Activated CD8-positive, alpha-beta T cell treated with anti-CD3 and anti-CD28 coated beads for 36 hours (primary cell): ENCODE results near the gene SENP2. TPM values are rescaled to one million over a fixed set of nuclear protein-coding genes. Genes with fewer than 3 reads are reported as not detected.

Experiments
- ATAC-seq: fragments of 200-7000 bp; cut with Tn5 transposase; one replicate; pipeline ENCODE4 v1.10.0; 2021; ENCODE audit warnings: mild to moderate bottlenecking, moderate library complexity
- CTCF ChIA-PET: fragments of 350-600 bp; sonication (Branson Sonifier 250); formaldehyde crosslinking; loops from one replicate; lab custom pipeline; 2021; ENCODE audit warnings: antibody characterized with exemption; lab: Charles Lee
- POLR2A ChIA-PET: fragments of 350-600 bp; sonication (Branson Sonifier 250); formaldehyde crosslinking; loops from one replicate; lab custom pipeline; 2021; ENCODE audit warnings: antibody characterized with exemption; lab: Charles Lee
- DNase-seq: peaks from one replicate; pipeline ENCODE4 v3.0.0-alpha.2; 2020
- H3K27ac Mint-ChIP-seq: one replicate; pipeline ENCODE4 v1.8.0; 2021; ENCODE audit warnings: mild to moderate bottlenecking, mixed read lengths
- H3K27me3 Mint-ChIP-seq: one replicate; pipeline ENCODE4 v1.8.0; 2021; ENCODE audit warnings: mixed read lengths
- H3K36me3 Mint-ChIP-seq: one replicate; pipeline ENCODE4 v1.8.0; 2021; ENCODE audit warnings: low read depth, mixed read lengths
- H3K4me1 Mint-ChIP-seq: one replicate; pipeline ENCODE4 v1.8.0; 2021; ENCODE audit warnings: low read depth, mixed read lengths
- H3K4me3 Mint-ChIP-seq: one replicate; pipeline ENCODE4 v1.8.0; 2021; ENCODE audit warnings: mild to moderate bottlenecking, moderate library complexity, mixed read lengths
- H3K9me3 Mint-ChIP-seq: one replicate; pipeline ENCODE4 v1.8.0; 2021; ENCODE audit warnings: mixed read lengths
- CTCF ChIP-seq: fragments of 200-600 bp; IDR thresholded peaks from one replicate; pipeline ENCODE4 v1.8.0; 2022; ENCODE audit warnings: antibody characterized with exemption, mild to moderate bottlenecking
- intact Hi-C: fragments of 100-400 bp; cut with micrococcal nuclease; formaldehyde crosslinking; loops from one replicate; pipeline ENCODE4 v1.10.0; 2022
- total RNA-seq, 2 experiments: library from RNA; stranded (reverse); gene quantifications; one replicate each; pipeline ENCODE4 v1.2.3, GENCODE V29; 2021

Gene SENP2
- total RNA-seq, 2 experiments from 2014 or later = 22.5 to 28.4 TPM

GRCh38 chr3:185663929-185664328, 77.8 kb downstream of the SENP2 start:
- Mint-ChIP-seq H3K9me3 (no peaks in the 10 kb centered on the region), H3K27ac (no peak overlapping the region), H3K4me3 (no peak overlapping the region), H3K4me1 (no peaks in the 10 kb centered on the region), H3K27me3 (peaks cover 6% of the 10 kb centered on the region), H3K36me3 (no peaks in the 10 kb centered on the region)
- ChIA-PET CTCF (interaction anchor here (0.8 to 1.1 kb wide), 2 partner anchors 21 to 104 kb away, joined by 3 read pairs; no protein-coding TSS in a partner anchor), POLR2A (no interaction called here)
- intact Hi-C loops = no loop called here
- TF ChIP-seq CTCF = no peak
- no peak for DNase-seq
- ATAC-seq = no peak

GRCh38 chr3:185667574-185667973, 81.5 kb downstream of the SENP2 start:
- Mint-ChIP-seq H3K9me3 (no peaks in the 10 kb centered on the region), H3K4me3 (no peak overlapping the region), H3K27me3 (peaks cover 3% of the 10 kb centered on the region), H3K4me1 (no peaks in the 10 kb centered on the region), H3K36me3 (no peaks in the 10 kb centered on the region), H3K27ac (no peak overlapping the region)
- intact Hi-C loops = no loop called here
- DNase-seq (no peak), ATAC-seq (no peak)
- TF ChIP-seq CTCF = no peak
- ChIA-PET CTCF (no interaction called here), POLR2A (no interaction called here)

- DNase-seq (no peak), ATAC-seq (peak; percentile 51)
- Mint-ChIP-seq H3K4me3 (no peak overlapping the region), H3K36me3 (no peaks in the 10 kb centered on the region), H3K9me3 (peaks cover 17% of the 10 kb centered on the region), H3K4me1 (no peaks in the 10 kb centered on the region), H3K27ac (no peak overlapping the region), H3K27me3 (peaks cover 5% of the 10 kb centered on the region)
- POLR2A ChIA-PET = interaction anchor here (0.6 kb wide), 1 partner anchor 18 kb away, joined by 3 read pairs; no protein-coding TSS in a partner anchor
- intact Hi-C loops = loop anchor here (5.0 kb wide), 1 partner anchor 90 kb away; no protein-coding TSS in a partner anchor
- CTCF ChIA-PET = interaction anchor here (0.7 to 4.9 kb wide), 11 partner anchors 14 to 938 kb away, joined by 3 to 33 read pairs (median 5); no protein-coding TSS in a partner anchor
- peak; percentile 42 for TF ChIP-seq CTCF
Measured at GRCh38 chr3:185677146-185677829, 91.2 kb downstream of the SENP2 start.

GRCh38 chr3:185678027-185678426, 91.9 kb downstream of the SENP2 start:
- Mint-ChIP-seq H3K27me3 (peaks cover 5% of the 10 kb centered on the region), H3K4me3 (no peak overlapping the region), H3K9me3 (peaks cover 17% of the 10 kb centered on the region), H3K36me3 (no peaks in the 10 kb centered on the region), H3K27ac (no peak overlapping the region), H3K4me1 (no peaks in the 10 kb centered on the region)
- no peak for TF ChIP-seq CTCF
- CTCF ChIA-PET = interaction anchor here (0.7 to 4.9 kb wide), 10 partner anchors 14 to 937 kb away, joined by 3 to 33 read pairs (median 6); no protein-coding TSS in a partner anchor
- ATAC-seq (no peak), DNase-seq (no peak)
- intact Hi-C loops = loop anchor here (5.0 kb wide), 1 partner anchor 89 kb away; no protein-coding TSS in a partner anchor
- POLR2A ChIA-PET = no interaction called here

GRCh38 chr3:185680231-185680630, 94.1 kb downstream of the SENP2 start:
- DNase-seq (no peak), ATAC-seq (no peak)
- no peak for TF ChIP-seq CTCF
- Mint-ChIP-seq H3K4me1 (no peaks in the 10 kb centered on the region), H3K4me3 (no peak overlapping the region), H3K27ac (no peak overlapping the region), H3K27me3 (peaks cover 5% of the 10 kb centered on the region), H3K9me3 (peaks cover 17% of the 10 kb centered on the region), H3K36me3 (no peaks in the 10 kb centered on the region)
- intact Hi-C loops = no loop called here
- POLR2A ChIA-PET = interaction anchor here (0.6 kb wide), 1 partner anchor 274 kb away, joined by 4 read pairs; no protein-coding TSS in a partner anchor
- CTCF ChIA-PET = interaction anchor here (0.9 to 4.9 kb wide), 2 partner anchors 20 to 88 kb away, joined by 3 to 33 read pairs; no protein-coding TSS in a partner anchor
